SU-DHL-6 (cell line): ENCODE results near the gene PXK.

Experiments
- H2AFZ ChIP-seq: fragments of 200-600 bp; sonication (generic); 2 replicates; pipeline ENCODE4 v1.6.1; 2014; ENCODE audit warnings: low read depth, mild to moderate bottlenecking, moderate library complexity, mixed read lengths, antibody characterized with exemption, low read length; ENCODE audit not compliant: severe bottlenecking
- H3F3A ChIP-seq: fragments of 200-600 bp; shearing (Covaris generic); 2 replicates; pipeline ENCODE4 v1.6.0; 2016; ENCODE audit warnings: antibody characterized with exemption, mild to moderate bottlenecking; ENCODE audit not compliant: insufficient read depth
- H3K27ac ChIP-seq: fragments of 200-600 bp; sonication (generic); 2 replicates; pipeline ENCODE4 v1.5.1; 2016; ENCODE audit warnings: low read depth, mild to moderate bottlenecking, low read length, moderate library complexity, mixed read lengths
- H3K27me3 ChIP-seq: fragments of 200-600 bp; sonication (generic), shearing (Covaris generic); 2 replicates; pipeline ENCODE4 v1.6.0; 2014; ENCODE audit warnings: mild to moderate bottlenecking, low read length
- H3K36me3 ChIP-seq: fragments of 200-600 bp; sonication (generic); 2 replicates; pipeline ENCODE4 v1.6.1; 2014; ENCODE audit warnings: mild to moderate bottlenecking, low read length, mixed read lengths
- H3K4me2 ChIP-seq: fragments of 300-600, 200-600 bp; shearing (Covaris generic), sonication (generic); 2 replicates; pipeline ENCODE4 v1.6.0; 2014; ENCODE audit warnings: low read length, low read depth, mild to moderate bottlenecking; ENCODE audit not compliant: poor library complexity, severe bottlenecking
- H3K4me3 ChIP-seq: fragments of 200-600 bp; sonication (generic); 2 replicates; pipeline ENCODE4 v1.5.1; 2014; ENCODE audit warnings: antibody characterized with exemption, low read length, mild to moderate bottlenecking, mixed read lengths; ENCODE audit not compliant: insufficient read depth, poor library complexity, severe bottlenecking
- H3K79me2 ChIP-seq: fragments of 200-600 bp; sonication (generic); 2 replicates; pipeline ENCODE4 v1.6.1; 2014; ENCODE audit warnings: mild to moderate bottlenecking, low read length, moderate library complexity; ENCODE audit not compliant: insufficient read depth
- H3K9ac ChIP-seq: fragments of 200-600 bp; sonication (generic); 2 replicates; pipeline ENCODE4 v1.7.0; 2014; ENCODE audit warnings: mild to moderate bottlenecking, low read length
- H3K9me2 ChIP-seq: fragments of 200-600 bp; sonication (generic); replicated peaks from 2 replicates; pipeline ENCODE4 v1.6.1; 2014; ENCODE audit warnings: low read length; ENCODE audit not compliant: insufficient read depth
- H3K9me3 ChIP-seq: fragments of 200-600 bp; sonication (generic); 2 replicates; pipeline ENCODE4 v1.6.1; 2014; ENCODE audit warnings: low read length, mixed read lengths; ENCODE audit not compliant: insufficient read depth
- H4K20me1 ChIP-seq: fragments of 200-600 bp; sonication (generic); 2 replicates; pipeline ENCODE4 v1.6.1; 2014; ENCODE audit warnings: low read depth, mild to moderate bottlenecking, antibody characterized with exemption, low read length, moderate library complexity, mixed read lengths
- CTCF ChIP-seq: fragments of 200-600 bp; sonication (generic); IDR thresholded peaks from one replicate; pipeline ENCODE4 v1.5.1; 2017; ENCODE audit warnings: antibody characterized with exemption, mild to moderate bottlenecking, low read length, moderate library complexity; ENCODE audit not compliant: insufficient read depth, poor library complexity, severe bottlenecking
- EZH2phosphoT487 ChIP-seq: fragments of 200-600 bp; sonication (generic), shearing (Covaris generic); conservative IDR thresholded peaks from 2 replicates; pipeline ENCODE4 v1.6.1; 2018; ENCODE audit warnings: mild to moderate bottlenecking, antibody characterized with exemption, low read length, moderate library complexity, mixed read lengths

Gene PXK

GRCh38 chr3:58375254-58375653 is 42.6 kb downstream of the PXK start:
- no peak overlapping the region for H2AFZ ChIP-seq
- H3K4me2 ChIP-seq, result no peak overlapping the region
- no peak overlapping the region for H3K27ac ChIP-seq
- TF ChIP-seq EZH2phosphoT487 (no peak), CTCF (no peak)
- no peaks in the 10 kb centered on the region for H4K20me1 ChIP-seq
- no peaks in the 10 kb centered on the region for H3K27me3 ChIP-seq
- H3F3A ChIP-seq, result peaks cover 4% of the 10 kb centered on the region; the same call in 1 of the 2 replicates
- peaks cover 6% of the 10 kb centered on the region; the same call in 1 of the 2 replicates for H3K36me3 ChIP-seq
- H3K9ac ChIP-seq, result no peak overlapping the region
- H3K9me3 ChIP-seq, result no peaks in the 10 kb centered on the region
- H3K9me2 ChIP-seq, result no peaks in the 10 kb centered on the region
- H3K4me3 ChIP-seq, result no peak overlapping the region
- H3K79me2 ChIP-seq, result peaks cover 52% of the 10 kb centered on the region

GRCh38 chr3:58377168-58377567 is 44.5 kb downstream of the PXK start:
- Histone ChIP-seq H3K9ac (no peak overlapping the region), H2AFZ (no peak overlapping the region), H3F3A (peaks cover 4% of the 10 kb centered on the region; the same call in 1 of the 2 replicates), H3K9me2 (no peaks in the 10 kb centered on the region), H3K27me3 (no peaks in the 10 kb centered on the region), H4K20me1 (no peaks in the 10 kb centered on the region), H3K27ac (no peak overlapping the region), H3K4me3 (no peak overlapping the region), H3K36me3 (0 out of 2 replicates have a peak, but pooled peaks cover 4% of the 10 kb centered on the region), H3K79me2 (peaks cover 49% of the 10 kb centered on the region), H3K4me2 (no peak overlapping the region), H3K9me3 (no peaks in the 10 kb centered on the region)
- no peak for TF ChIP-seq CTCF
- no peak for TF ChIP-seq EZH2phosphoT487

GRCh38 chr3:58377750-58378149 is 45.1 kb downstream of the PXK start:
- Histone ChIP-seq H3K27me3 (no peaks in the 10 kb centered on the region), H4K20me1 (no peaks in the 10 kb centered on the region), H3K9me3 (no peaks in the 10 kb centered on the region), H2AFZ (no peak overlapping the region), H3K9ac (no peak overlapping the region), H3K27ac (no peak overlapping the region), H3K4me3 (no peak overlapping the region), H3F3A (peaks cover 4% of the 10 kb centered on the region; the same call in 1 of the 2 replicates), H3K4me2 (no peak overlapping the region), H3K79me2 (peaks cover 49% of the 10 kb centered on the region), H3K36me3 (peaks cover 10% of the 10 kb centered on the region), H3K9me2 (no peaks in the 10 kb centered on the region)
- no peak for TF ChIP-seq CTCF
- TF ChIP-seq EZH2phosphoT487, result no peak
